GM21447 (cell line): Measurements from ENCODE around the gene RBM15B.

Source experiments
- ATAC-seq: cut with Tn5 transposase; IDR thresholded peaks from one replicate; pipeline ENCODE4 v1.9.1; 2021; ENCODE audit not compliant: unreplicated experiment

Gene RBM15B

GRCh38 chr3:51445544-51446280, 54.6 kb downstream of the RBM15B start:
- ATAC-seq: no peak
